Smooth muscle cell (in vitro differentiated cells): ENCODE results near the gene CCRL2. TPM values are rescaled to one million over a fixed set of nuclear protein-coding genes. Genes with fewer than 3 reads are reported as not detected.

Source experiments
- DNase-seq: peaks from one replicate; lab custom pipeline; 2025; ENCODE audit not compliant: unreplicated experiment; lab: John Stamatoyannopoulos, UW
- H2AFZ ChIP-seq: fragments of 200-600 bp; sonication (generic); 2 replicates; pipeline ENCODE4 v1.6.0; 2016; ENCODE audit warnings: antibody characterized with exemption, low read depth, mild to moderate bottlenecking
- H3F3A ChIP-seq: fragments of 200-600 bp; sonication (generic); 2 replicates; pipeline ENCODE4 v1.6.0; 2017; ENCODE audit warnings: antibody characterized with exemption, low read depth
- H3K27ac ChIP-seq: fragments of 200-600 bp; sonication (generic); 2 replicates; pipeline ENCODE4 v1.5.1; 2016; ENCODE audit warnings: low read depth, mild to moderate bottlenecking
- H3K27me3 ChIP-seq: fragments of 200-600 bp; sonication (generic); 2 replicates; pipeline ENCODE4 v1.6.1; 2016; ENCODE audit warnings: low read depth, mild to moderate bottlenecking
- H3K36me3 ChIP-seq: fragments of 200-600 bp; sonication (generic); 2 replicates; pipeline ENCODE4 v1.5.1; 2016; ENCODE audit warnings: low read depth
- H3K4me1 ChIP-seq: fragments of 200-600 bp; sonication (generic); 2 replicates; pipeline ENCODE4 v1.5.1; 2016; ENCODE audit warnings: low read depth
- H3K4me2 ChIP-seq: fragments of 200-600 bp; sonication (generic); 2 replicates; pipeline ENCODE4 v1.6.0; 2016; ENCODE audit warnings: mild to moderate bottlenecking
- H3K4me3 ChIP-seq: fragments of 200-600 bp; sonication (generic); 2 replicates; pipeline ENCODE4 v1.5.1; 2016; ENCODE audit warnings: mild to moderate bottlenecking
- H3K79me2 ChIP-seq: fragments of 200-600 bp; sonication (generic); 2 replicates; pipeline ENCODE4 v1.6.0; 2016; ENCODE audit warnings: low read depth, mild to moderate bottlenecking
- H3K9ac ChIP-seq: fragments of 200-600 bp; sonication (generic); 2 replicates; pipeline ENCODE4 v1.6.0; 2016; ENCODE audit warnings: low read depth
- H3K9me3 ChIP-seq: fragments of 200-600 bp; sonication (generic); replicated peaks from 2 replicates; pipeline ENCODE4 v1.5.1; 2016; ENCODE audit warnings: low read depth
- H4K20me1 ChIP-seq: fragments of 200-600 bp; sonication (generic); 2 replicates; pipeline ENCODE4 v1.6.0; 2016; ENCODE audit warnings: low read depth
- WGBS: methylation state at CpG from one replicate; pipeline ENCODE4 v1.1.7; 2016; ENCODE audit warnings: low lambda C conversion rate; 5-methylcytosine and 5-hydroxymethylcytosine counted together
- polyA plus RNA-seq: library from polyadenylated mRNA; unstranded; fragments of >200 nt; fragmentation: Nextera tagmentation; extraction: Ambion mirVana; gene quantifications from 2 replicates; pipeline ENCODE4 v1.2.1, GENCODE V29; 2016
- total RNA-seq: library from RNA; depleted of rRNA; stranded (reverse); fragments of >200 nt; gene quantifications from 2 replicates; pipeline ENCODE4 v1.2.3, GENCODE V29; 2014
- TF ChIP-seq, protein P1 (sequence below): fragments of 200-600 bp; sonication (generic); IDR thresholded peaks from 2 replicates; pipeline ENCODE4 v1.5.1; 2017; ENCODE audit warnings: borderline replicate concordance, mild to moderate bottlenecking, antibody characterized with exemption; ENCODE audit not compliant: insufficient read depth, poor library complexity, severe bottlenecking

The CCRL2 gene
- total and polyA plus RNA-seq, 2 experiments from 2014 or later: not detected

DNA sequence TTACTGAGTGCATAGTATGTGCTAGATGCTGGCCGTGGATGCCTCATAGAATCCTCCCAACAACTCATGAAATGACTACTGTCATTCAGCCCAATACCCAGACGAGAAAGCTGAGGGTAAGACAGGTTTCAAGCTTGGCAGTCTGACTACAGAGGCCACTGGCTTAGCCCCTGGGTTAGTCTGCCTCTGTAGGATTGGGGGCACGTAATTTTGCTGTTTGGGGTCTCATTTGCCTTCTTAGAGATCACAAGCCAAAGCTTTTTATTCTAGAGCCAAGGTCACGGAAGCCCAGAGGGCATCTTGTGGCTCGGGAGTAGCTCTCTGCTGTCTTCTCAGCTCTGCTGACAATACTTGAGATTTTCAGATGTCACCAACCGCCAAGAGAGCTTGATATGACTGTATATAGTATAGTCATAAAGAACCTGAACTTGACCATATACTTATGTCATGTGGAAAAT, 37.4 kb upstream of the CCRL2 start:
- Histone ChIP-seq H3F3A (peaks cover 4% of the 10 kb centered on the region), H3K27me3 (peaks cover 10% of the 10 kb centered on the region), H3K27ac (no peak overlapping the region), H3K4me3 (no peak overlapping the region), H3K79me2 (no peaks in the 10 kb centered on the region), H3K9ac (no peak overlapping the region), H3K4me1 (no peaks in the 10 kb centered on the region), H3K36me3 (no peaks in the 10 kb centered on the region), H4K20me1 (no peaks in the 10 kb centered on the region), H3K9me3 (no peaks in the 10 kb centered on the region), H2AFZ (no peak overlapping the region), H3K4me2 (no peak overlapping the region)
- TF ChIP-seq, protein P1, sequence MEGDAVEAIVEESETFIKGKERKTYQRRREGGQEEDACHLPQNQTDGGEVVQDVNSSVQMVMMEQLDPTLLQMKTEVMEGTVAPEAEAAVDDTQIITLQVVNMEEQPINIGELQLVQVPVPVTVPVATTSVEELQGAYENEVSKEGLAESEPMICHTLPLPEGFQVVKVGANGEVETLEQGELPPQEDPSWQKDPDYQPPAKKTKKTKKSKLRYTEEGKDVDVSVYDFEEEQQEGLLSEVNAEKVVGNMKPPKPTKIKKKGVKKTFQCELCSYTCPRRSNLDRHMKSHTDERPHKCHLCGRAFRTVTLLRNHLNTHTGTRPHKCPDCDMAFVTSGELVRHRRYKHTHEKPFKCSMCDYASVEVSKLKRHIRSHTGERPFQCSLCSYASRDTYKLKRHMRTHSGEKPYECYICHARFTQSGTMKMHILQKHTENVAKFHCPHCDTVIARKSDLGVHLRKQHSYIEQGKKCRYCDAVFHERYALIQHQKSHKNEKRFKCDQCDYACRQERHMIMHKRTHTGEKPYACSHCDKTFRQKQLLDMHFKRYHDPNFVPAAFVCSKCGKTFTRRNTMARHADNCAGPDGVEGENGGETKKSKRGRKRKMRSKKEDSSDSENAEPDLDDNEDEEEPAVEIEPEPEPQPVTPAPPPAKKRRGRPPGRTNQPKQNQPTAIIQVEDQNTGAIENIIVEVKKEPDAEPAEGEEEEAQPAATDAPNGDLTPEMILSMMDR: no peak
- WGBS: 70% methylated on average over 6 of the region's 6 CpGs
- DNase-seq: no peak

DNA sequence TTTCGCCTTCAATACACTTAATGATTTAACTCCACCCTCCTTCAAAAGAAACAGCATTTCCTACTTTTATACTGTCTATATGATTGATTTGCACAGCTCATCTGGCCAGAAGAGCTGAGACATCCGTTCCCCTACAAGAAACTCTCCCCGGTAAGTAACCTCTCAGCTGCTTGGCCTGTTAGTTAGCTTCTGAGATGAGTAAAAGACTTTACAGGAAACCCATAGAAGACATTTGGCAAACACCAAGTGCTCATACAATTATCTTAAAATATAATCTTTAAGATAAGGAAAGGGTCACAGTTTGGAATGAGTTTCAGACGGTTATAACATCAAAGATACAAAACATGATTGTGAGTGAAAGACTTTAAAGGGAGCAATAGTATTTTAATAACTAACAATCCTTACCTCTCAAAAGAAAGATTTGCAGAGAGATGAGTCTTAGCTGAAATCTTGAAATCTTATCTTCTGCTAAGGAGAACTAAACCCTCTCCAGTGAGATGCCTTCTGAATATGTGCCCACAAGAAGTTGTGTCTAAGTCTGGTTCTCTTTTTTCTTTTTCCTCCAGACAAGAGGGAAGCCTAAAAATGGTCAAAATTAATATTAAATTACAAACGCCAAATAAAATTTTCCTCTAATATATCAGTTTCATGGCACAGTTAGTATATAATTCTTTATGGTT, 36.1 kb upstream of the CCRL2 start, which contains the start of gene CCR5:
Gene CCR5 (plus strand): TSS at position 108 of the 680 bp plus-strand sequence. CDS start 1,957 bp downstream, outside the sequence.
- 54% methylated on average over 5 of the region's 5 CpGs for WGBS
- Histone ChIP-seq H3K4me3 (no peak within 1 kb of the TSS), H3K36me3 (no peaks in the 10 kb centered on the region), H3K79me2 (no peaks in the 10 kb centered on the region), H4K20me1 (no peaks in the 10 kb centered on the region), H3K4me1 (no peaks in the 10 kb centered on the region), H3F3A (peaks cover 4% of the 10 kb centered on the region), H3K4me2 (no peak within 1 kb of the TSS), H2AFZ (peak within 1 kb of the TSS; percentile 32), H3K27ac (no peak within 1 kb of the TSS), H3K9ac (no peak within 1 kb of the TSS), H3K27me3 (peaks cover 22% of the 10 kb centered on the region), H3K9me3 (no peaks in the 10 kb centered on the region)
- TF ChIP-seq, protein P1: no peak
- DNase-seq: no peak

DNA sequence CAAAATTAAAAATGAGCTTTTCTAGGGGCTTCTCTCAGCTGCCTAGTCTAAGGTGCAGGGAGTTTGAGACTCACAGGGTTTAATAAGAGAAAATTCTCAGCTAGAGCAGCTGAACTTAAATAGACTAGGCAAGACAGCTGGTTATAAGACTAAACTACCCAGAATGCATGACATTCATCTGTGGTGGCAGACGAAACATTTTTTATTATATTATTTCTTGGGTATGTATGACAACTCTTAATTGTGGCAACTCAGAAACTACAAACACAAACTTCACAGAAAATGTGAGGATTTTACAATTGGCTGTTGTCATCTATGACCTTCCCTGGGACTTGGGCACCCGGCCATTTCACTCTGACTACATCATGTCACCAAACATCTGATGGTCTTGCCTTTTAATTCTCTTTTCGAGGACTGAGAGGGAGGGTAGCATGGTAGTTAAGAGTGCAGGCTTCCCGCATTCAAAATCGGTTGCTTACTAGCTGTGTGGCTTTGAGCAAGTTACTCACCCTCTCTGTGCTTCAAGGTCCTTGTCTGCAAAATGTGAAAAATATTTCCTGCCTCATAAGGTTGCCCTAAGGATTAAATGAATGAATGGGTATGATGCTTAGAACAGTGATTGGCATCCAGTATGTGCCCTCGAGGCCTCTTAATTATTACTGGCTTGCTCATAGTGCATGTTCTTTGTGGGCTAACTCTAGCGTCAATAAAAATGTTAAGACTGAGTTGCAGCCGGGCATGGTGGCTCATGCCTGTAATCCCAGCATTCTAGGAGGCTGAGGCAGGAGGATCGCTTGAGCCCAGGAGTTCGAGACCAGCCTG, 35.3 kb upstream of the CCRL2 start:
- H3K4me3 ChIP-seq: no peak overlapping the region
- H4K20me1 ChIP-seq: no peaks in the 10 kb centered on the region
- H3K27me3 ChIP-seq: peaks cover 30% of the 10 kb centered on the region
- H3K4me2 ChIP-seq: no peak overlapping the region
- no peak overlapping the region for H3K9ac ChIP-seq
- H3K9me3 ChIP-seq: no peaks in the 10 kb centered on the region
- peaks cover 4% of the 10 kb centered on the region for H3F3A ChIP-seq
- no peak for DNase-seq
- 80% methylated on average over 10 of the region's 10 CpGs for WGBS
- no peak overlapping the region for H2AFZ ChIP-seq
- TF ChIP-seq, protein P1: no peak
- H3K79me2 ChIP-seq: no peaks in the 10 kb centered on the region
- no peaks in the 10 kb centered on the region for H3K36me3 ChIP-seq
- no peaks in the 10 kb centered on the region for H3K4me1 ChIP-seq
- H3K27ac ChIP-seq: no peak overlapping the region
